MCF 10A (cell line): ENCODE data around the gene ARHGEF25. TPM values are rescaled to one million over a fixed set of nuclear protein-coding genes. Genes with fewer than 3 reads are reported as not detected.
"Not testable (repeated sequence)": the region's sequence is repeated elsewhere in the genome, so short reads cannot be mapped to it uniquely, and the experiment has no call there.

ENCODE experiments used
- BruUV-seq: library from RNA; stranded (reverse); fragments of 400-500 nt; replicated peaks from 2 replicates; lab custom pipeline; 2021; lab: Mats Ljungman, UMichigan
- CTCF ChIA-PET: fragments of 300-600 bp; sonication (Branson Sonifier 250); formaldehyde crosslinking; extraction: SDS; loops from one replicate; lab custom pipeline; 2021; ENCODE audit warnings: antibody characterized with exemption, inconsistent platforms; lab: Yijun Ruan, JAX
- POLR2A ChIA-PET: fragments of 300-600, 350-650 bp; sonication (Branson Sonifier 250); formaldehyde crosslinking; extraction: SDS; loops from one replicate; lab custom pipeline; 2020; ENCODE audit warnings: antibody characterized with exemption, inconsistent platforms; lab: Yijun Ruan, JAX
- DNase-seq: peaks from one replicate; pipeline ENCODE4 v3.0.0-alpha.2; 2018; ENCODE audit not compliant: unreplicated experiment
- H3K27ac Mint-ChIP-seq: one replicate; pipeline ENCODE4 v1.8.0; 2022; ENCODE audit warnings: mild to moderate bottlenecking, low read depth, mixed read lengths; ENCODE audit not compliant: unreplicated experiment
- H3K27me3 Mint-ChIP-seq: one replicate; pipeline ENCODE4 v1.8.0; 2022; ENCODE audit warnings: mixed read lengths; ENCODE audit not compliant: insufficient read depth, unreplicated experiment
- H3K36me3 Mint-ChIP-seq: one replicate; pipeline ENCODE4 v1.8.0; 2022; ENCODE audit warnings: mild to moderate bottlenecking, moderate library complexity, mixed read lengths; ENCODE audit not compliant: insufficient read depth, unreplicated experiment
- H3K4me1 Mint-ChIP-seq: one replicate; pipeline ENCODE4 v1.8.0; 2022; ENCODE audit warnings: mixed read lengths; ENCODE audit not compliant: insufficient read depth, unreplicated experiment
- H3K4me3 Mint-ChIP-seq: one replicate; pipeline ENCODE4 v1.8.0; 2022; ENCODE audit warnings: mild to moderate bottlenecking, moderate library complexity, mixed read lengths; ENCODE audit not compliant: unreplicated experiment
- H3K9me3 Mint-ChIP-seq: one replicate; pipeline ENCODE4 v1.8.0; 2022; ENCODE audit warnings: mixed read lengths; ENCODE audit not compliant: unreplicated experiment
- intact Hi-C: fragments of 100-400 bp; cut with micrococcal nuclease; formaldehyde crosslinking; loops from 2 replicates; pipeline ENCODE4 v1.14.1; 2022
- total RNA-seq: library from RNA; stranded (reverse); gene quantifications from 2 replicates; pipeline ENCODE4 v1.2.3, GENCODE V29; 2022
- TF ChIP-seq, protein P1 (sequence below): fragments of 200-600 bp; IDR thresholded peaks from one replicate; pipeline ENCODE4 v1.8.0; 2022; ENCODE audit warnings: antibody characterized with exemption, mild to moderate bottlenecking; ENCODE audit not compliant: unreplicated experiment

ARHGEF25 gene
- total RNA-seq, 1 experiment from 2014 or later: 0.37 TPM

- BruUV-seq: no TSS peak
- no peak for DNase-seq
- ChIA-PET POLR2A (interaction anchor here (0.8 to 2.0 kb wide), 2 partner anchors 9 to 129 kb away, joined by 4 to 5 read pairs; partner anchors contain the start of gene TSPAN31), CTCF (interaction anchor here (0.6 to 1.4 kb wide), 3 partner anchors 32 to 167 kb away, joined by 3 to 4 read pairs (median 3); partner anchors contain the start of gene DCTN2)
- Mint-ChIP-seq H3K4me1 (no peaks in the 10 kb centered on the region), H3K36me3 (no peaks in the 10 kb centered on the region), H3K27me3 (peaks cover 31% of the 10 kb centered on the region), H3K4me3 (no peak overlapping the region), H3K27ac (no peak overlapping the region), H3K9me3 (no peaks in the 10 kb centered on the region)
- TF ChIP-seq, protein P1, sequence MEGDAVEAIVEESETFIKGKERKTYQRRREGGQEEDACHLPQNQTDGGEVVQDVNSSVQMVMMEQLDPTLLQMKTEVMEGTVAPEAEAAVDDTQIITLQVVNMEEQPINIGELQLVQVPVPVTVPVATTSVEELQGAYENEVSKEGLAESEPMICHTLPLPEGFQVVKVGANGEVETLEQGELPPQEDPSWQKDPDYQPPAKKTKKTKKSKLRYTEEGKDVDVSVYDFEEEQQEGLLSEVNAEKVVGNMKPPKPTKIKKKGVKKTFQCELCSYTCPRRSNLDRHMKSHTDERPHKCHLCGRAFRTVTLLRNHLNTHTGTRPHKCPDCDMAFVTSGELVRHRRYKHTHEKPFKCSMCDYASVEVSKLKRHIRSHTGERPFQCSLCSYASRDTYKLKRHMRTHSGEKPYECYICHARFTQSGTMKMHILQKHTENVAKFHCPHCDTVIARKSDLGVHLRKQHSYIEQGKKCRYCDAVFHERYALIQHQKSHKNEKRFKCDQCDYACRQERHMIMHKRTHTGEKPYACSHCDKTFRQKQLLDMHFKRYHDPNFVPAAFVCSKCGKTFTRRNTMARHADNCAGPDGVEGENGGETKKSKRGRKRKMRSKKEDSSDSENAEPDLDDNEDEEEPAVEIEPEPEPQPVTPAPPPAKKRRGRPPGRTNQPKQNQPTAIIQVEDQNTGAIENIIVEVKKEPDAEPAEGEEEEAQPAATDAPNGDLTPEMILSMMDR: no peak
- intact Hi-C loops: no loop called here
Observed at GRCh38 chr12:57615637-57616036, 4.4 kb downstream of the ARHGEF25 start.

DNA sequence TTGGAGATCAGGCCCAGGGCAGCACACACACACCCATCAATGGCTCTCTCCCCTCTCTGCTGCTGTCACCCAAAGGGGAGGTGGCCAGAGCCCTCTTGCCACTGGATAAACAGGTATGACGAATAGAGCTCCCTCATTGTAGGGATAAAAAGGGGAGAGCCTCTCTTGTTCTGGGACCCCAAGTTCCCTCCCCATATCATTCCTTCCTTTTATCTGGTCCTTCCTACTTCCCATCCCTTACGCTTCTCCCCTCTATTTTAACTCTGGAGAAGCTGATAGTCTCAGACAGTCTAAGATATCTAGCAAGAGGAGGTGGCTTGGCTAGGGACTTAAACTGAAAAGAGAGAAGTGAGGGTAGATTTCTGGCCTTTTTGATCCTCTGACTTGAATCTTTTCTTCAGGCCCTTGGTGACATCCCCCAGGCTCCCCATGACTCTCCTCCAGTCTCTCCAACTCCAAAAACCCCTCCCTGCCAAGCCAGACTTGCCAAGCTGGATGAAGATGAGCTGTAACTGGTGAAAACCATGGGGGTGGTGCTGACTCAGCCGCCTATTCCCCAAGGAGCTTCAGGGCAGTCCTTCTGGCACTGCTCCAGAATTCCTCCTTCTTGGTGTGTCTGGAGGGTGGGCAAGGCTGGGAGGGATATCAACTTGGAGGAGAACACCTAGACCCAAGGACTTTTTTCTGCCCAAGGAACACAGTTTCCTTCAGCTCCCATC is 5.3 kb downstream of the ARHGEF25 start:
- TF ChIP-seq, protein P1: no peak
- CTCF ChIA-PET: interaction anchor here (0.6 to 1.4 kb wide), 2 partner anchors 32 to 42 kb away, joined by 3 to 4 read pairs; no protein-coding TSS in a partner anchor
- DNase-seq: peak; percentile 55
- Mint-ChIP-seq H3K27ac (no peak overlapping the region), H3K4me1 (no peaks in the 10 kb centered on the region), H3K36me3 (no peaks in the 10 kb centered on the region), H3K9me3 (no peaks in the 10 kb centered on the region), H3K4me3 (no peak overlapping the region), H3K27me3 (peaks cover 40% of the 10 kb centered on the region)
- intact Hi-C loops: no loop called here
- no TSS peak for BruUV-seq
- POLR2A ChIA-PET: interaction anchor here (0.5 to 2.0 kb wide), 4 partner anchors 10 to 128 kb away, joined by 4 to 5 read pairs (median 4); partner anchors contain the start of genes PIP4K2C and TSPAN31

DNA sequence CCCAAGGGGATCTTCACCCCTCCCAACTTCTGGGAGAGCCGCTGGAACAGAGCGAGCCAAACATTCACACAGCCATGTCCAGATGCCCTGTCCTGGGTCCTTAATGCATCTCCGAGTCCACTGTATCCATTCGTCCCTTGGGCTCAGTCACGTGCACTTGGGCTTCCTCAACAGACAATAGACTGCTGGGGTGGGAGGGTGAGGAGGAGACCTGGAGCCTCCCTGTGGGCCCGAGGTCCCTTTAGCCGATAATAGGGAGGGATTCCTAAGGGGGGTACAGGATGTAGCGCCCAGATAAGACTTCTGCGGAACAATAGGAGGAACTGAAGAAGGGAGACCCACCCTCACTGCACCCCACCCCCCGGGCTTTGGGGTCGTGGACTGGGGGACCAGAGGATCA is 6.7 kb downstream of the ARHGEF25 start:
- Mint-ChIP-seq H3K4me3 (no peak overlapping the region), H3K27me3 (peaks cover 54% of the 10 kb centered on the region), H3K4me1 (peaks cover 5% of the 10 kb centered on the region), H3K27ac (no peak overlapping the region), H3K9me3 (no peaks in the 10 kb centered on the region), H3K36me3 (no peaks in the 10 kb centered on the region)
- TF ChIP-seq, protein P1: no peak
- no TSS peak for BruUV-seq
- intact Hi-C loops: no loop called here
- no peak for DNase-seq
- CTCF ChIA-PET: interaction anchor here (1.0 to 1.3 kb wide), 3 partner anchors 13 to 157 kb away, joined by 3 to 6 read pairs (median 4); partner anchors contain the start of gene B4GALNT1
- POLR2A ChIA-PET: interaction anchor here (2.0 kb wide), 1 partner anchor 12 kb away, joined by 5 read pairs; no protein-coding TSS in a partner anchor

GRCh38 chr12:57618431-57618830 is 7.2 kb downstream of the ARHGEF25 start:
- H3K27ac Mint-ChIP-seq, H3K9me3 Mint-ChIP-seq, POLR2A ChIA-PET, H3K4me1 Mint-ChIP-seq, intact Hi-C loops, H3K4me3 Mint-ChIP-seq, BruUV-seq, DNase-seq, H3K36me3 Mint-ChIP-seq: not testable (repeated sequence)
- CTCF ChIA-PET: interaction anchor here (1.1 to 1.3 kb wide), 2 partner anchors 13 to 14 kb away, joined by 3 to 6 read pairs; partner anchors contain the start of gene B4GALNT1
- H3K27me3 Mint-ChIP-seq: peaks cover 58% of the 10 kb centered on the region
